Progenitor cell of endocrine pancreas (in vitro differentiated cells): ENCODE measurements around the gene FBXO42. TPM values are rescaled to one million over a fixed set of nuclear protein-coding genes. Genes with fewer than 3 reads are reported as not detected.

Experiments
- DNase-seq: peaks from one replicate; pipeline ENCODE4 v3.0.0; 2021; ENCODE audit warnings: low spot score; ENCODE audit not compliant: unreplicated experiment
- H3K27ac Mint-ChIP-seq: 2 replicates; pipeline ENCODE4 v1.8.0; 2021; ENCODE audit warnings: mild to moderate bottlenecking, moderate library complexity, mixed read lengths
- H3K27me3 Mint-ChIP-seq: 2 replicates; pipeline ENCODE4 v1.8.0; 2021; ENCODE audit warnings: mixed read lengths
- H3K36me3 Mint-ChIP-seq: 2 replicates; pipeline ENCODE4 v1.8.0; 2022; ENCODE audit warnings: mixed read lengths; ENCODE audit not compliant: insufficient read depth
- H3K4me1 Mint-ChIP-seq: 2 replicates; pipeline ENCODE4 v1.8.0; 2021; ENCODE audit warnings: low read depth, mixed read lengths
- H3K4me3 Mint-ChIP-seq: 2 replicates; pipeline ENCODE4 v1.8.0; 2021; ENCODE audit warnings: low read depth, mild to moderate bottlenecking, moderate library complexity, mixed read lengths
- H3K9me3 Mint-ChIP-seq: 2 replicates; pipeline ENCODE4 v1.8.0; 2021; ENCODE audit warnings: low read depth, mixed read lengths
- total RNA-seq: library from RNA; stranded (reverse); gene quantifications from 2 replicates; pipeline ENCODE4 v1.2.1, GENCODE V29; 2021
- TF ChIP-seq, protein P1 (sequence below): fragments of 200-600 bp; sonication (generic); IDR thresholded peaks from one replicate; pipeline ENCODE4 v1.5.0; 2021; ENCODE audit warnings: antibody characterized with exemption, mild to moderate bottlenecking; ENCODE audit not compliant: unreplicated experiment

FBXO42 gene
- total RNA-seq, 1 donor from 2014 or later: 30.5 TPM

DNA sequence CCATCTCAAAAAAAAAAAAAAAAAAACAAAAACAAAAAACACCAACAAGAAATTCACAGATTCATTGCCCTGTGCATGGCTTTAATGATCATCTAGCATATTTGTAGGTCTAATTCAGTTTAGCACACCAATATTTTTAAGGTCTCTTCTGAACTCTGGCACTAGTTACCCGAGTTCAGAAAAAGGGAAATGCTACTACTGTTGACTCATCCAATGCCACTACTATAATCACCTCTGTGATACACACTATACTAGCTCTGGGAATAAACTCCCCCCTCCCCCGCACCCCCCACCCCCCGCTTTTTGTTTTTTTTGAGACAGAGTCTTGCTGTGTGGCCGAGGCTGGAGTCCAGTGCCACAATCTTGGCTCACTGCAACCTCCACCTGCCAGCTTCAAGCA, 55.6 kb downstream of the FBXO42 start:
- H3K27ac Mint-ChIP-seq: no peak overlapping the region
- peaks cover 9% of the 10 kb centered on the region for H3K36me3 Mint-ChIP-seq
- DNase-seq: no peak
- TF ChIP-seq, protein P1, sequence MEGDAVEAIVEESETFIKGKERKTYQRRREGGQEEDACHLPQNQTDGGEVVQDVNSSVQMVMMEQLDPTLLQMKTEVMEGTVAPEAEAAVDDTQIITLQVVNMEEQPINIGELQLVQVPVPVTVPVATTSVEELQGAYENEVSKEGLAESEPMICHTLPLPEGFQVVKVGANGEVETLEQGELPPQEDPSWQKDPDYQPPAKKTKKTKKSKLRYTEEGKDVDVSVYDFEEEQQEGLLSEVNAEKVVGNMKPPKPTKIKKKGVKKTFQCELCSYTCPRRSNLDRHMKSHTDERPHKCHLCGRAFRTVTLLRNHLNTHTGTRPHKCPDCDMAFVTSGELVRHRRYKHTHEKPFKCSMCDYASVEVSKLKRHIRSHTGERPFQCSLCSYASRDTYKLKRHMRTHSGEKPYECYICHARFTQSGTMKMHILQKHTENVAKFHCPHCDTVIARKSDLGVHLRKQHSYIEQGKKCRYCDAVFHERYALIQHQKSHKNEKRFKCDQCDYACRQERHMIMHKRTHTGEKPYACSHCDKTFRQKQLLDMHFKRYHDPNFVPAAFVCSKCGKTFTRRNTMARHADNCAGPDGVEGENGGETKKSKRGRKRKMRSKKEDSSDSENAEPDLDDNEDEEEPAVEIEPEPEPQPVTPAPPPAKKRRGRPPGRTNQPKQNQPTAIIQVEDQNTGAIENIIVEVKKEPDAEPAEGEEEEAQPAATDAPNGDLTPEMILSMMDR: no peak
- H3K27me3 Mint-ChIP-seq: no peaks in the 10 kb centered on the region
- H3K9me3 Mint-ChIP-seq: no peaks in the 10 kb centered on the region
- H3K4me3 Mint-ChIP-seq: no peak overlapping the region
- no peaks in the 10 kb centered on the region for H3K4me1 Mint-ChIP-seq

DNA sequence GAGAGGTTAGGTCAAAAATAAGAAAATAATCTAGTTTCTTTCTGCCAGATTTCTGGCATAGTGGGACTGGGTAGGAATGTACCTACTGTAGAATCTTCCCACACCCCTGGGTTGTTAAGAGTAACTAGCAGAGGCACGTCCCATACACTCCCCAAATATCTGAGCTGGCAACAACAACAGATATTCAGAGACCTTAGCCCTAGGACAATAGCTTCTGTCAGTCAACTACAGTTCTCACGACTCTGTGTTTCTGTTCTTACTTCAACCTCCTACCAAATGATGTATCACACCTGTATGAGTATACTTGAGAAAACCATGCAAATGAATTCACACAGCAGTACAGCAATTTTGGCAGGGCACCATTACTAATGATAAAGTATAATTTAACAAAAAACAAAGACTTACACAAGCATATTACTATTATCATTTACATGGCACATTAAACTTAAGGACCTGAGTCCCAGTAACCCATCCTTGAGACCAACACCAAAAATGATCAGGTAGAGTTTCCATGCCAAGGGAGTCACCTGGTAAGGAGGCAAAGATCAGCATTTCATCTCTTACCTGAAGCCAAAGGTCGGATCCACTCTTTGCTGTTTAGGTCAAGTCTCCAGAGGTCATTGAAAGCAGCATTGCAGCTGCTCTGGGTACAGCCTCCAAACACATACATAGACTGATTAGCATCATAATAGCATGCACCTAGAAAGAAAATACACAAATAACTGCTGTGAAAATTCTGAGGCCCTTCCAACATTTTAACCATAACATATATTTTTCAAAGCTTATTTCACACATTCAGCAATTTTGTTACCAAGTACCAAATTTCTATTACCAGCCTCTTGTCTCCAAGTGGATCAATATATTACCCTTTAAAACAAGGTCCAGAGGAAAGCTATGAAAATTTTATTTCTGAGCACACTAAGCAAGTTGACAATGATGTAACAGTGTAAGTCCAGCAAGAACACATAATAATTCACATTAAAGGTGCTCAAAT, 57.8 kb downstream of the FBXO42 start:
- no peaks in the 10 kb centered on the region for H3K9me3 Mint-ChIP-seq
- no peaks in the 10 kb centered on the region for H3K27me3 Mint-ChIP-seq
- peaks cover 15% of the 10 kb centered on the region for H3K36me3 Mint-ChIP-seq
- no peak for DNase-seq
- no peak overlapping the region for H3K4me3 Mint-ChIP-seq
- no peak overlapping the region for H3K27ac Mint-ChIP-seq
- no peaks in the 10 kb centered on the region for H3K4me1 Mint-ChIP-seq
- TF ChIP-seq, protein P1: no peak

DNA sequence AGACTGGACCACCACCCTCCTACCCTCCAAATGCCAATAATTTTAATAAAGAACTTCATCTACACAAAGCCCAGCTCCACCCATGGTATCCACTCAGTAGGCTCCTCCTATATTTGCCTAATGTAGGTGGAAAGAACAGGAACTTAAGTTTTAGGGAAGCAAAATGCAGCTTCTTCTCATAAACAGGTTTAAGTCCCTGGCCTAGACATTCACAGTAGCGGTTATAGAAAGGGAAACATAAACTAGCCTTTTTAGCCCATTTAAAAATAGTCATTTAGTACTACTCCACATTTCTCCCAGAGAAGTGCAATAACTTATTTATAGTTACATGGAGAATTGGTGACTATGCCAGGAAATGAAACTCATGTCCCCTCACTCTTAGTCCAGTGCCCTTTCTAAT, 58.7 kb downstream of the FBXO42 start:
- no peaks in the 10 kb centered on the region for H3K27me3 Mint-ChIP-seq
- H3K4me3 Mint-ChIP-seq: no peak overlapping the region
- H3K9me3 Mint-ChIP-seq: no peaks in the 10 kb centered on the region
- no peaks in the 10 kb centered on the region for H3K4me1 Mint-ChIP-seq
- no peak overlapping the region for H3K27ac Mint-ChIP-seq
- peaks cover 17% of the 10 kb centered on the region for H3K36me3 Mint-ChIP-seq
- no peak for DNase-seq
- TF ChIP-seq, protein P1: no peak

DNA sequence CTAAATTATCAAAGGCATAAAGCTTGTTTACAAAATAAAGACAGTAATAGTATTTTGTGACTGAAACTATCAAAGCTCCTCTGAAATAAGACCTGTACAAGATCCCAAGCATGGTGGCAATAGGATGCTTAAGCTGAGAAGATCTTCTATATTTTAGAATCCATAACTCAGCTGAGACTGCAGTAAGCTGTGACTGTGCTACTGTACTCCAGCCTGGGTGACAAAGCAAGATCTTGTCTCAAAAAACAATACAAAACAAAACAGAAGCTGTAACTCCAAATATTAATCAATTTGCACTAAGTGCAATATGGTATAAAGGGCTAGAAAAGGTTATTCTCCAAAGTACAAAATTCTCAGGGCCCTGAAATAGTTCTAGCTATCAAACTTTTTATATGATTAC, 59.5 kb downstream of the FBXO42 start:
- DNase-seq: no peak
- peaks cover 18% of the 10 kb centered on the region for H3K36me3 Mint-ChIP-seq
- TF ChIP-seq, protein P1: no peak
- no peaks in the 10 kb centered on the region for H3K9me3 Mint-ChIP-seq
- H3K4me3 Mint-ChIP-seq: no peak overlapping the region
- no peaks in the 10 kb centered on the region for H3K27me3 Mint-ChIP-seq
- H3K27ac Mint-ChIP-seq: no peak overlapping the region
- no peaks in the 10 kb centered on the region for H3K4me1 Mint-ChIP-seq

DNA sequence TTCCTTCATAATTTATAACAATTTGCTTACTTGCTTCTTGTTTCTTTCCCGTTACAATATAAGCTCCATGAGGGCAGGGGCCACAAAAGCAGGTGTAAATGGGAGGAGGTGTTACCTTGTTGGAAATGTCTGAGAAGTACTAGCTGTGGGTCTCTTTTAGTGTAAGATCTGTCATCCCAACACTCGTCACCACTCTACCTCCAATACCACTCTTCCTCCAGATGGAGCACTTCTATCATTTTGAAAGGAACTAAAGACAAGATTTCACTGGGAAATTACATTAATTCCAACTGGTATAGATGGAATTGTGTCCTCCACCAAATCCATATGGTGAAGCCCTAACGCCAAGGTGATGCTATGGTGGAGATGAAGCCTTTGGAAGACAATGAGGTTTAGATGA, 62.3 kb downstream of the FBXO42 start:
- Mint-ChIP-seq H3K4me1 (no peaks in the 10 kb centered on the region), H3K4me3 (no peak overlapping the region), H3K36me3 (peaks cover 12% of the 10 kb centered on the region), H3K9me3 (no peaks in the 10 kb centered on the region), H3K27ac (no peak overlapping the region), H3K27me3 (no peaks in the 10 kb centered on the region)
- DNase-seq: no peak
- TF ChIP-seq, protein P1: no peak
